HG03280 (cell line): Measurements from ENCODE around the gene MAP3K13.

Source experiments
- ATAC-seq: cut with Tn5 transposase; IDR thresholded peaks from one replicate; pipeline ENCODE4 v1.9.1; 2021; ENCODE audit warnings: mild to moderate bottlenecking, moderate library complexity; ENCODE audit not compliant: unreplicated experiment

The MAP3K13 gene

GRCh38 chr3:185498503-185499396 lies 135.8 kb downstream of the MAP3K13 start, which contains the start of gene TMEM41A:
TSS of gene TMEM41A (minus strand) at chr3:185499035. CDS start at chr3:185498961, 74 bp downstream.
- ATAC-seq = peak; percentile 96

GRCh38 chr3:185502987-185503386 lies 140.1 kb downstream of the MAP3K13 start:
- ATAC-seq = no peak

- ATAC-seq = no peak
Observed at GRCh38 chr3:185503521-185503920, 140.6 kb downstream of the MAP3K13 start.

GRCh38 chr3:185504636-185505035 lies 141.7 kb downstream of the MAP3K13 start:
- ATAC-seq = no peak

GRCh38 chr3:185507883-185508282 lies 144.9 kb downstream of the MAP3K13 start:
- ATAC-seq = no peak

GRCh38 chr3:185508335-185508991 lies 145.5 kb downstream of the MAP3K13 start:
- no peak for ATAC-seq

- ATAC-seq = no peak
Observed at GRCh38 chr3:185511711-185512110, 148.8 kb downstream of the MAP3K13 start.

- peak; percentile 57 for ATAC-seq
Observed at GRCh38 chr3:185517387-185518130, 154.6 kb downstream of the MAP3K13 start.

- ATAC-seq = no peak
Observed at GRCh38 chr3:185519021-185519420, 156.1 kb downstream of the MAP3K13 start.

- ATAC-seq = no peak
Observed at GRCh38 chr3:185521349-185522138, 158.6 kb downstream of the MAP3K13 start.

GRCh38 chr3:185526349-185526951 lies 163.5 kb downstream of the MAP3K13 start:
- no peak for ATAC-seq

GRCh38 chr3:185527364-185527763 lies 164.4 kb downstream of the MAP3K13 start:
- no peak for ATAC-seq

GRCh38 chr3:185528532-185528931 lies 165.6 kb downstream of the MAP3K13 start:
- ATAC-seq = no peak

GRCh38 chr3:185530856-185531255 lies 167.9 kb downstream of the MAP3K13 start:
- ATAC-seq = no peak

- no peak for ATAC-seq
Observed at GRCh38 chr3:185532901-185533300, 170.0 kb downstream of the MAP3K13 start.

GRCh38 chr3:185534511-185534910 lies 171.6 kb downstream of the MAP3K13 start:
- no peak for ATAC-seq

GRCh38 chr3:185537369-185537970 lies 174.5 kb downstream of the MAP3K13 start:
- ATAC-seq = peak; percentile 98
